GM12878 (cell line): ENCODE measurements around the gene MLPH. TPM values are rescaled to one million over a fixed set of nuclear protein-coding genes. Genes with fewer than 3 reads are reported as not detected.

Experiments
- ATAC-seq: fragments of 200-7000 bp; cut with Tn5 transposase; 3 replicates; pipeline ENCODE4 v1.9.1; 2020; ENCODE audit warnings: mild to moderate bottlenecking, moderate library complexity
- BruUV-seq: library from RNA; stranded (reverse); fragments of 400-500 nt; replicated peaks from 2 replicates; lab custom pipeline; 2021; lab: Mats Ljungman, UMichigan
- CTCF ChIA-PET: fragments of 300-600 bp; sonication (Branson Sonifier 250); formaldehyde crosslinking; extraction: SDS; loops from one replicate; lab custom pipeline; 2021; ENCODE audit warnings: inconsistent platforms; lab: Yijun Ruan, JAX
- POLR2A ChIA-PET: fragments of 350-600 bp; formaldehyde crosslinking; extraction: SDS; loops from one replicate; lab custom pipeline; 2021; ENCODE audit warnings: inconsistent platforms; lab: Charles Lee
- RAD21 ChIA-PET: fragments of 300-600 bp; sonication (Branson Sonifier 250); formaldehyde crosslinking; loops from one replicate; lab custom pipeline; 2023; ENCODE audit warnings: antibody characterized with exemption; ENCODE audit not compliant: unreplicated experiment; lab: Charles Lee
- SMC1A ChIA-PET: fragments of 300-600 bp; sonication (Branson Sonifier 250); formaldehyde crosslinking; loops from one replicate; lab custom pipeline; 2023; ENCODE audit not compliant: unreplicated experiment, uncharacterized antibody; lab: Charles Lee
- DNase-seq: peaks from one replicate; pipeline ENCODE4 v3.0.0-alpha.2; 2011; ENCODE audit warnings: low read depth, low spot score
- FAIRE-seq: peaks from 3 replicates; lab custom pipeline; 2011; peaks lifted over from hg19 to GRCh38; lab: Jason Lieb, UNC
- H2AFZ ChIP-seq: 2 replicates; pipeline ENCODE4 v1.6.0; 2011; ENCODE audit warnings: low read depth, low read length, control low read depth; ENCODE audit not compliant: control insufficient read depth
- H3K27ac ChIP-seq: 2 replicates; pipeline ENCODE4 v1.5.1; 2011; ENCODE audit warnings: control low read depth; ENCODE audit not compliant: control insufficient read depth, insufficient read depth
- H3K27me3 ChIP-seq, 2 experiments: replicated peaks in 1 of 2; 2 replicates each; pipeline versions ENCODE4 v1.6.0 to v1.6.1; 2011; ENCODE audit warnings: low read length in 1 of 2; ENCODE audit not compliant: control insufficient read depth in 2 of 2, insufficient read depth in 2 of 2
- H3K36me3 ChIP-seq, 2 experiments: 2 replicates each; pipeline ENCODE4 v1.5.1; 2011; ENCODE audit warnings: low read length in 1 of 2; ENCODE audit not compliant: control insufficient read depth in 2 of 2, insufficient read depth in 2 of 2
- H3K4me1 ChIP-seq: 2 replicates; pipeline ENCODE4 v1.6.1; 2011; ENCODE audit warnings: mild to moderate bottlenecking, low read length, moderate library complexity, mixed read lengths; ENCODE audit not compliant: control insufficient read depth, insufficient read depth
- H3K4me2 ChIP-seq: 2 replicates; pipeline ENCODE4 v1.6.0; 2011; ENCODE audit warnings: control low read depth; ENCODE audit not compliant: control insufficient read depth, insufficient read depth
- H3K4me3 ChIP-seq: fragments of 200-600 bp; sonication (generic); 2 replicates; pipeline ENCODE4 v1.5.1; 2016
- H3K79me2 ChIP-seq: 2 replicates; pipeline ENCODE4 v1.6.0; 2011; ENCODE audit warnings: low read length; ENCODE audit not compliant: control insufficient read depth, insufficient read depth
- H3K9ac ChIP-seq: 2 replicates; pipeline ENCODE4 v1.8.0; 2011; ENCODE audit warnings: low read length, control low read depth, mixed read lengths; ENCODE audit not compliant: control insufficient read depth, insufficient read depth
- H3K9me3 ChIP-seq: replicated peaks from 3 replicates; pipeline ENCODE4 v1.5.1; 2011; ENCODE audit warnings: mild to moderate bottlenecking, low read length; ENCODE audit not compliant: control insufficient read depth, insufficient read depth
- H4K20me1 ChIP-seq: 2 replicates; pipeline ENCODE4 v1.6.0; 2011; ENCODE audit not compliant: control insufficient read depth, insufficient read depth
- BACH1 ChIP-seq: fragments of 450-650 bp; IDR thresholded peaks from 2 replicates; pipeline ENCODE4 v1.6.1; 2017; ENCODE audit warnings: mild to moderate bottlenecking, borderline replicate concordance
- BCL11A ChIP-seq: IDR thresholded peaks from 2 replicates; pipeline ENCODE4 v1.6.1; 2011; ENCODE audit warnings: low read depth, low read length
- CBX5 ChIP-seq: sonication (generic); IDR thresholded peaks from 2 replicates; pipeline ENCODE4 v1.6.1; 2016; ENCODE audit warnings: low read depth, moderate library complexity, mild to moderate bottlenecking, inconsistent platforms
- IKZF1 ChIP-seq: fragments of 450-650 bp; conservative IDR thresholded peaks from 2 replicates; pipeline ENCODE4 v1.6.1; 2017; ENCODE audit warnings: antibody characterized with exemption, mild to moderate bottlenecking
- NFYA ChIP-seq: IDR thresholded peaks from 2 replicates; pipeline ENCODE4 v1.6.1; 2011; ENCODE audit warnings: low read depth, mild to moderate bottlenecking, low read length, improper control_type of control experiment, borderline replicate concordance
- RELB ChIP-seq: fragments of 450-650 bp; IDR thresholded peaks from 2 replicates; pipeline ENCODE4 v1.6.1; 2017; ENCODE audit warnings: low read depth, mild to moderate bottlenecking, moderate library complexity
- REST ChIP-seq: IDR thresholded peaks from 2 replicates; pipeline ENCODE4 v1.6.1; 2012; ENCODE audit warnings: mild to moderate bottlenecking, low read depth, low read length
- RFX5 ChIP-seq: IDR thresholded peaks from 2 replicates; pipeline ENCODE4 v1.6.1; 2011; ENCODE audit warnings: low read depth, low read length, improper control_type of control experiment
- TAF1 ChIP-seq: IDR thresholded peaks from 2 replicates; pipeline ENCODE4 v1.6.1; 2011; ENCODE audit warnings: mild to moderate bottlenecking, low read depth, low read length, borderline replicate concordance
- ZNF207 ChIP-seq: fragments of 450-650 bp; IDR thresholded peaks from 2 replicates; pipeline ENCODE4 v1.6.1; 2014; ENCODE audit warnings: antibody characterized with exemption, mild to moderate bottlenecking, borderline replicate concordance
- ZNF24 ChIP-seq: fragments of 450-650 bp; IDR thresholded peaks from 2 replicates; pipeline ENCODE4 v1.6.1; 2017; ENCODE audit warnings: antibody characterized with exemption, mild to moderate bottlenecking
- ZNF592 ChIP-seq: fragments of 450-650 bp; IDR thresholded peaks from 2 replicates; pipeline ENCODE4 v1.6.1; 2017; ENCODE audit warnings: mild to moderate bottlenecking, moderate library complexity
- ZSCAN29 ChIP-seq: fragments of 450-650 bp; IDR thresholded peaks from 2 replicates; pipeline ENCODE4 v1.6.1; 2017; ENCODE audit warnings: mild to moderate bottlenecking, moderate library complexity
- WGBS: methylation state at CpG from one replicate; pipeline ENCODE4 v1.1.6; 2016; ENCODE audit warnings: low lambda C conversion rate; ENCODE audit not compliant: insufficient replicate concordance, insufficient coverage; ENCODE audit errors: missing lambda C conversion rate; 5-methylcytosine and 5-hydroxymethylcytosine counted together
- in situ Hi-C: fragments of 300-500 bp; cut with MboI; formaldehyde crosslinking; loops from 9 replicates; pipeline ENCODE4 v1.14.3; 2018; ENCODE audit warnings: mixed read lengths
- intact Hi-C: fragments of 100-400 bp; cut with micrococcal nuclease; formaldehyde crosslinking; loops from one replicate; pipeline ENCODE4 v1.14.2; 2022; ENCODE audit not compliant: unreplicated experiment
- polyA plus RNA-seq, 11 experiments: library from polyadenylated mRNA; depleted of rRNA in 4 of 11; unstranded in 6 of 11; stranded (reverse) in 5 of 11; fragments of >200 nt; fragmentation: Nextera tagmentation in 4 of 11; fragmentation: Illumina TruSeq in 1 of 11; extraction: Ambion mirVana in 4 of 11; extraction: Trizol in 1 of 11; gene quantifications; 1 replicate in 1 of 11; 2 replicates in 10 of 11; pipeline versions ENCODE4 v1.2.1 to v1.2.3, GENCODE V29; 2011 to 2016; ENCODE audit warnings: inconsistent platforms in 2 of 11, missing spikeins in 2 of 11, low read depth in 1 of 11
- total RNA-seq, 4 experiments: library from RNA; depleted of rRNA in 3 of 4; stranded (reverse); fragments of >200 nt in 3 of 4; fragmentation: Illumina TruSeq in 1 of 4; extraction: Trizol in 1 of 4; gene quantifications; 2 replicates each; pipeline versions ENCODE4 v1.2.1 to v1.2.3, GENCODE V29; 2013 to 2021

Gene MLPH
- total and polyA plus RNA-seq, 10 of the 15 experiments (the other 5 are each of a cell fraction or from before 2014, with no cell fraction given), result 0.16 to 0.85 TPM; not detected in 8

- 0% methylated on average over 2 of the region's 2 CpGs for WGBS
- ChIA-PET RAD21 (no interaction called here), SMC1A (interaction anchor here (1.5 kb wide), 1 partner anchor 67 kb away, joined by 3 read pairs; no protein-coding TSS in a partner anchor), POLR2A (interaction anchor here (1.2 kb wide), 1 partner anchor 11 kb away, joined by 3 read pairs; no protein-coding TSS in a partner anchor), CTCF (interaction anchor here (0.9 to 1.5 kb wide), 3 partner anchors 34 to 334 kb away, joined by 3 to 4 read pairs (median 3); no protein-coding TSS in a partner anchor)
- Histone ChIP-seq H3K27ac (no peak overlapping the region), H3K4me1 (peaks cover 17% of the 10 kb centered on the region), H3K36me3 (no peaks in the 10 kb centered on the region), H3K79me2 (no peaks in the 10 kb centered on the region), H3K4me3 (no peak overlapping the region), H3K4me2 (no peak overlapping the region), H4K20me1 (no peaks in the 10 kb centered on the region), H3K27me3 (no peaks in the 10 kb centered on the region), H3K9ac (no peak overlapping the region), H2AFZ (no peak overlapping the region), H3K9me3 (no peaks in the 10 kb centered on the region; the same call in 2 of the 3 replicates)
- FAIRE-seq (no peak), DNase-seq (no peak), ATAC-seq (no peak)
- in situ Hi-C loops, result no loop called here
- intact Hi-C loops, result no loop called here
- no TSS peak for BruUV-seq
- TF ChIP-seq CBX5 (no peak), RFX5 (no peak), ZNF592 (no peak), TAF1 (no peak), ZNF24 (no peak), RELB (no peak), REST (no peak), ZNF207 (no peak), NFYA (no peak), BCL11A (no peak), IKZF1 (no peak), BACH1 (no peak), ZSCAN29 (no peak)
Observed at GRCh38 chr2:237441605-237442274, 45.3 kb upstream of the MLPH start.
